Suprapubic skin (tissue), 3 donors: ENCODE results near the gene ENPP5.

Source experiments
- CTCF ChIP-seq, 2 donors: fragments of 200-600 bp in 1 of 2; fragments of 450-650 bp in 1 of 2; sonication (generic) in 1 of 2; IDR thresholded peaks; one replicate each; pipeline ENCODE4 v1.5.1; 2016 to 2019; ENCODE audit warnings: antibody characterized with exemption in 2 of 2, mild to moderate bottlenecking in 1 of 2, moderate library complexity in 1 of 2
- POLR2A ChIP-seq, 2 donors: fragments of 450-650 bp; IDR thresholded peaks; one replicate each; pipeline ENCODE4 v1.6.1; 2017; ENCODE audit warnings: antibody characterized with exemption in 2 of 2, mild to moderate bottlenecking in 2 of 2, moderate library complexity in 2 of 2

GRCh38 chr6:46219661-46220060 lies 48.9 kb upstream of the ENPP5 start:
- no peak for TF ChIP-seq POLR2A (IDR thresholded peaks at IDR 0.05)
- TF ChIP-seq CTCF (IDR thresholded peaks at IDR 0.05), result no peak
